ENCODE results near the gene PHF1.

DNA sequence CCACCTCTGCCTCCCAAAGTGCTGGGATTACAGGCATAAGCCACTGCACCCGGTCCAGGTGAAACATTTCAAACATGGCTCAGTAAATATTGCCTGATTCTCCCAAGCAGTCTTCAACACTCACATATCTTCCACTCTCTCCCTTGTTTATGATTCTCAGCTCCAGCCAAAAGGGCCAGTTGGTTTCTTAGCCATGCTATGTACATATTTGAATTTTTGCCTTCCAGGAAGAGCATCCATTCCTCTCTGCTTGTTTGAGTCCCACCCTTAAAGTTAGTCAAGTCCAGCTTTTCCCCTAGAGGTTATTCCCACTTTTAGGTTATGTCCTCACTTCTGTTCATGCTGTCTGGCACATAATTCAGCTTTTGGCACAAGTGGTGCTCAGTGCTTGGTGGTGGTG lies 13.3 kb upstream of the PHF1 start:
- TF ChIP-seq POLR2A (IDR thresholded peaks at IDR 0.05) = no peak
- TF ChIP-seq, protein P1, sequence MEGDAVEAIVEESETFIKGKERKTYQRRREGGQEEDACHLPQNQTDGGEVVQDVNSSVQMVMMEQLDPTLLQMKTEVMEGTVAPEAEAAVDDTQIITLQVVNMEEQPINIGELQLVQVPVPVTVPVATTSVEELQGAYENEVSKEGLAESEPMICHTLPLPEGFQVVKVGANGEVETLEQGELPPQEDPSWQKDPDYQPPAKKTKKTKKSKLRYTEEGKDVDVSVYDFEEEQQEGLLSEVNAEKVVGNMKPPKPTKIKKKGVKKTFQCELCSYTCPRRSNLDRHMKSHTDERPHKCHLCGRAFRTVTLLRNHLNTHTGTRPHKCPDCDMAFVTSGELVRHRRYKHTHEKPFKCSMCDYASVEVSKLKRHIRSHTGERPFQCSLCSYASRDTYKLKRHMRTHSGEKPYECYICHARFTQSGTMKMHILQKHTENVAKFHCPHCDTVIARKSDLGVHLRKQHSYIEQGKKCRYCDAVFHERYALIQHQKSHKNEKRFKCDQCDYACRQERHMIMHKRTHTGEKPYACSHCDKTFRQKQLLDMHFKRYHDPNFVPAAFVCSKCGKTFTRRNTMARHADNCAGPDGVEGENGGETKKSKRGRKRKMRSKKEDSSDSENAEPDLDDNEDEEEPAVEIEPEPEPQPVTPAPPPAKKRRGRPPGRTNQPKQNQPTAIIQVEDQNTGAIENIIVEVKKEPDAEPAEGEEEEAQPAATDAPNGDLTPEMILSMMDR (IDR thresholded peaks at IDR 0.05) = no peak
